GM21825 (cell line): ENCODE measurements around the gene CASKIN2.

Source experiments
- ATAC-seq: cut with Tn5 transposase; IDR thresholded peaks from one replicate; pipeline ENCODE4 v1.9.1; 2021; ENCODE audit warnings: mild to moderate bottlenecking, moderate library complexity; ENCODE audit not compliant: unreplicated experiment

Gene CASKIN2, protein sequence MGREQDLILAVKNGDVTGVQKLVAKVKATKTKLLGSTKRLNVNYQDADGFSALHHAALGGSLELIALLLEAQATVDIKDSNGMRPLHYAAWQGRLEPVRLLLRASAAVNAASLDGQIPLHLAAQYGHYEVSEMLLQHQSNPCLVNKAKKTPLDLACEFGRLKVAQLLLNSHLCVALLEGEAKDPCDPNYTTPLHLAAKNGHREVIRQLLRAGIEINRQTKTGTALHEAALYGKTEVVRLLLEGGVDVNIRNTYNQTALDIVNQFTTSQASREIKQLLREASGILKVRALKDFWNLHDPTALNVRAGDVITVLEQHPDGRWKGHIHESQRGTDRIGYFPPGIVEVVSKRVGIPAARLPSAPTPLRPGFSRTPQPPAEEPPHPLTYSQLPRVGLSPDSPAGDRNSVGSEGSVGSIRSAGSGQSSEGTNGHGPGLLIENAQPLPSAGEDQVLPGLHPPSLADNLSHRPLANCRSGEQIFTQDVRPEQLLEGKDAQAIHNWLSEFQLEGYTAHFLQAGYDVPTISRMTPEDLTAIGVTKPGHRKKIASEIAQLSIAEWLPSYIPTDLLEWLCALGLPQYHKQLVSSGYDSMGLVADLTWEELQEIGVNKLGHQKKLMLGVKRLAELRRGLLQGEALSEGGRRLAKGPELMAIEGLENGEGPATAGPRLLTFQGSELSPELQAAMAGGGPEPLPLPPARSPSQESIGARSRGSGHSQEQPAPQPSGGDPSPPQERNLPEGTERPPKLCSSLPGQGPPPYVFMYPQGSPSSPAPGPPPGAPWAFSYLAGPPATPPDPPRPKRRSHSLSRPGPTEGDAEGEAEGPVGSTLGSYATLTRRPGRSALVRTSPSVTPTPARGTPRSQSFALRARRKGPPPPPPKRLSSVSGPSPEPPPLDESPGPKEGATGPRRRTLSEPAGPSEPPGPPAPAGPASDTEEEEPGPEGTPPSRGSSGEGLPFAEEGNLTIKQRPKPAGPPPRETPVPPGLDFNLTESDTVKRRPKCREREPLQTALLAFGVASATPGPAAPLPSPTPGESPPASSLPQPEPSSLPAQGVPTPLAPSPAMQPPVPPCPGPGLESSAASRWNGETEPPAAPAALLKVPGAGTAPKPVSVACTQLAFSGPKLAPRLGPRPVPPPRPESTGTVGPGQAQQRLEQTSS (N-terminal part only)

DNA sequence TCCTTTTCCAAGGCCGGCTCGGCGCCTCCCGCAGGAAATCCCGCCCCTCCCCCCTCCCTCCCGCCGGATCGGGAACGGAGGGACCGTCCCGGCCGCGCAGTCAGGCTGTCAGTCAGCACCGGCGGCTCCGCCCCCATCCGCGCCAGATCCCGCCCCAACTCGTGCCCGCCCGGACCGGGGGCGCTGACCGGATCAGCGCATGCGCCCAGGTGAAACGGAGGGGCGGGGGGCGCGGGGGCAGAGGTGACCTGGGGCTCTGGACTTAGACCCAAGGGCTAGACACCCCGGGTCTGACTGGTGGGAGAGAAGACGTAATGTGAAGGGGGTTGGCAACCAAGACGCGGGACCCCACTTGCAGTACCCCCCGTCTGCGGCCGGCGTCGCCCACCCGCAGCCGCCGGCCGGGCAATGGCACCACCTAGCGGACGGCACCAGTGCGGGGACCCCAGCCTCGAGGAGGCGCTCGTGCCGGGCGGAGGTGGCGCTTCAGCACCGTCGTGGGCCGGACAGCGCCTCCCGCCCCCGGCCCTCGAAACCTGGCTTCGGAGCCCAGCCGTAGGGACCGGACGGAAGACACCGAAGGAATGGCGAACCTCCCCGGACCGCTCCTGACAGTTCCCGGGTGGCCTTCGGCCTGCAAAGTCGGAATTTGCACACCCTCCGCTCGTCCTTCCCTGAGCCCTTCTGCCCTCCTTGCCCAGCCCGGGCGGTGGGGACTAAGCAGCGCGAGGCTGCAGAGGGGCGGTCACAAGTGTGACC, at the start of gene CASKIN2:
TSS of gene CASKIN2 (minus strand) at position 42 of the 759 bp plus-strand sequence. CDS start 1,733 bp downstream, outside the sequence.
- peak; percentile 42 for ATAC-seq

DNA sequence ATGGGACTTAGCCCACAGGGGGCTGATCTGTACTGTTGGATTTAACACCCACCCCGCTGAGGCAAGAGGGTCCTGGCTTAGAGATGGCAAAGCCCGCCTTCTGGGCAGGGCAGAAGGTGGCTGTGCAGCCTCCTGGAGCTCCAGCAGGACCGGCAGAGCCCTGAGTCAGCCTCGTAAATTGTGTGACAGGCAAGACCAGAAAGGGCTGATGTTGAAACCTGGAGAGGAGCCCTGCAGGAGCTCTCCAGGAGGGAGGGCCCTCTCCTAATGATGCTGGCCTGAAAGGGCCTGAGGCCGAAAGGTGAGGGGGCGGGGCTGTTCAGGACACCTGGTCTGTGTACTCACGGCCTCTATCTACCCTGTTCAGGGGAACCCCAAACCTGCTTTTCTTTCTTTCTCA, 49.7 kb upstream of the CASKIN2 start:
- no peak for ATAC-seq

- ATAC-seq, result no peak
Measured at GRCh38 chr17:75564195-75564594, 48.9 kb upstream of the CASKIN2 start.

GRCh38 chr17:75563063-75563758, 47.9 kb upstream of the CASKIN2 start:
- ATAC-seq, result no peak

GRCh38 chr17:75561927-75562603, 46.7 kb upstream of the CASKIN2 start:
- no peak for ATAC-seq

GRCh38 chr17:75559958-75560533, 44.7 kb upstream of the CASKIN2 start:
- no peak for ATAC-seq

GRCh38 chr17:75558666-75559530, 43.6 kb upstream of the CASKIN2 start:
- no peak for ATAC-seq

GRCh38 chr17:75557852-75558665, 42.7 kb upstream of the CASKIN2 start:
- no peak for ATAC-seq

DNA sequence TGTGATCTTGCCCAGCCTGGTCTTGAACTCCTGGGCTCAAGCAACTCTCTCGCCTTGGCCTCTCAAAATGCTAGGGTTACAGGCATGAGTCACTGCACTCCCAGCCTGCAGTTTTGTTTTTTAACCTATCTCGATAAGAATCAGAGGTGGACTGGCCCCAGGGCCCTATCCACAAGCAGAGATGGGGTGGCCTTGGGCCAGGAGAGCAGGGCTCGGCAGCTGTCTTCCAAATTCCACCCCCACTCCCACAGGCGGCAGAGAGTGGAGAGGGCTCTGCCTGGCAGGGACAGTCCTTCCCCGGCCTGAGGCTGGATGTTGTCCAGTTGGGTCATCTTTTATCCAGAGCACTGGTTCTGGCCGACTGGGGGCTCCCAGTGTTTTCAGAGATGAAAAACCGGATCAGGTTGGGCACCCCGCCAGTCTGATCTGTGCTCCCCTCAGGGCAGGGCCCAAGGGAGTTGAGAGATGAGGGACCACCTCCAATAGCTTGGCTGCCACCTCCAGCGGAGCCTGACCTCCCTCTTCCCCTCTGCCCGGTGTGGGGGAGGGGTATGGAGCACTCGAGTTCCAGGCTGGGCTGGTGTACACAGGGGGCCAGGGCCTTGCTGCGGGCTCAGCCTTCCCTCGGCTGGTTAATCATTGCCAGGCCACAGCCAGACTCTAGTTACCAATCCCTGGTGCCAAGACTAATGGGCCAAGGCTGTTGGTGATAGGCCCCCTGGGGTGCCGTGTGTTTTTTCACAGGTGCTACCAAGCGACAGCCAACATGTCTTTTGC, 41.9 kb upstream of the CASKIN2 start:
- no peak for ATAC-seq

DNA sequence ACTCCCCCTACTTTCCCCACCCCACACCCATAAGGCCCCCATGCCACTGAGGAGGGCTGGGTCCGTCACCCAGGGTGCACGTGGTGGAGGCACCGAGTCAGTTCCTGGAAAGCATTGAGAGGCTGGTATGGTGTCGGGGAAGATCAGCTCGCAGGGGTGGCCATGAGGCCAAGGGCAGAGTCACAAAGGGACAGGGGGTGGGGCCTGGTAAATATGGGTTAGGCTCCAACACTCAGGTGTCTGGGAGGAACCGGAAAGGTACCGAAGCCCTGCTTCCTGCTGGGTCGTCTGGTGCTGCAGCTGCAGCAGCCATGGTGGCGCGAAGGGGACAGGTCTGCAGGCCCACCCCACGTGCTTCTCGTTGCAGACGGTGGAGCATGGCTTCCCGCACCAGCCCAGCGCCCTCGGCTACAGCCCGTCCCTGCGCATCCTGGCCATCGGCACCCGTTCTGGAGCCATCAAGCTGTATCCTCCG, 40.4 kb upstream of the CASKIN2 start:
- no peak for ATAC-seq

- no peak for ATAC-seq
Measured at GRCh38 chr17:75553295-75554110, 38.2 kb upstream of the CASKIN2 start.

DNA sequence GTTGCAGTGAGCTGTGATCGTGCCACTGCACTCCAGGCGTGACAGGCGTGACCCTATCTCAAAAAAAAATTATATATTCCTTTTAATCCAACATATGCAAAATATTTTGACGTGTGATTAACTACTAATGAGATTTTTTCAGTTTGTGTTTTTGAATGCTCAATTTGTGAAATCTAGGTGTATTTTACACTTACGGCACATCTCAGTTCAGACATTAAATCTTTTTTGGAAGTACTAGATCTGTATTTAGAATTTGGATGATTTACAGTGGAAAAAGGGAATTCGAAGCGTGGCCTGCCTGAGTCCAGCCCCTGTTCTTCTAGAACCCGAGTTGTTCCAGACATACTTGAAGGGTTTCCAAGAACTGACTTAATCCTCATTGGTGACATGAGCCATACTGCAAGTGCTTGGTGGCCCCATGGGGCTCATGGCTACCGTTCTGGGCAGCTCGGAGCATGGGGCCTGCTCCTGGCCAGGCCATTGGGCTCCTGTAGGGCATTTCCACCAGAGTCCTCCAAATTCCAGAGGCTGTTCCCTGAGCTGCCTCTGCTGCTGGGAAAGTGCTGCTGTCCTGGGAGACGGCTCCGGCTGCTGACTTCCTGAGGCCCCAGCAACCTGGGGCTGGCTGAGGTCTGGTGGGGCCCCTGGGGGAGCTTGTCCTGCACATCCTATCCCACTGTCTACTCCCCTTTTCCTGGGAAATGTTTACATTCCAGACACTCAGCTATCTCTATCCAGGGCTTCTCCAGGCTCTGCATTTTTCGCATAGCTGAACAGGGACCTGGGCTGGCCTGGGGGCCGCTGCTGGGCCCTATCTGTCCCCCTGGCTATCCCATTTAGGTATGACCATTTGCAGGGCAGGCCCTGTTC, 37.3 kb upstream of the CASKIN2 start:
- no peak for ATAC-seq

DNA sequence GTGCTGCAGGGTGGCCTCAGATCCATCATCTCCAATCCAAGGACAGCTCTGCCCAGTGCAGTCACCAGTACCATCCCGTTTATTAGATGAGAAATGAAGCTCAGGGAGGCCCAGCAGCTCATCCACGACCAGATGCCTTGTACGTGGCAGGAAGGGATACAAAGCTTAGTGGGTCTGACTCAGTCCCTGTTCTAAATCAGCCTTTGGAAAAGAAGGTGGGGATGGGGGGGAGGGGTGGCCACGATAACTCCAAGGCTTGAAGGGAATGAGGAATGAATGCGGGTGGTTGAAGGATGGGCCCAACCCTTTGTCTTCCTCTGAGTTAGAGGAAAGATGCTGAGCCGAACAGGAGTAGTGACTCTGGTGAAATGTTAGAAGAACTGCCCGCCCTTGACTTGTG, 35.9 kb upstream of the CASKIN2 start:
- no peak for ATAC-seq

- no peak for ATAC-seq
Measured at GRCh38 chr17:75550139-75550465, 34.8 kb upstream of the CASKIN2 start.
